Activated T-helper 17 cell treated with anti-CD3 and anti-CD28 coated beads, Interleukin-2, amount 50 U/mL, for 72 hours (primary cell): ENCODE results near the gene SPSB1. TPM values are rescaled to one million over a fixed set of nuclear protein-coding genes. Genes with fewer than 3 reads are reported as not detected.

ENCODE experiments used
- ATAC-seq: fragments of 150-1000 bp; cut with Tn5 transposase; replicated peaks from 2 replicates; pipeline ENCODE4 v1.10.0; 2021; ENCODE audit warnings: mild to moderate bottlenecking, moderate library complexity
- H3K27ac Mint-ChIP-seq: one replicate; pipeline ENCODE4 v1.8.0; 2022; ENCODE audit warnings: mixed read lengths
- H3K27me3 Mint-ChIP-seq: one replicate; pipeline ENCODE4 v1.8.0; 2022; ENCODE audit warnings: mixed read lengths
- H3K36me3 Mint-ChIP-seq: one replicate; pipeline ENCODE4 v1.8.0; 2022; ENCODE audit warnings: low read depth, mild to moderate bottlenecking, mixed read lengths
- H3K4me1 Mint-ChIP-seq: one replicate; pipeline ENCODE4 v1.8.0; 2022; ENCODE audit warnings: mixed read lengths
- H3K4me3 Mint-ChIP-seq: one replicate; pipeline ENCODE4 v1.8.0; 2022; ENCODE audit warnings: mild to moderate bottlenecking, mixed read lengths
- H3K9me3 Mint-ChIP-seq: one replicate; pipeline ENCODE4 v1.8.0; 2022; ENCODE audit warnings: mixed read lengths
- total RNA-seq, 2 donors: library from RNA; stranded (reverse); gene quantifications; one replicate each; pipeline ENCODE4 v1.2.3, GENCODE V29; 2022

SPSB1 gene
- total RNA-seq, 2 donors from 2014 or later = 8.1 to 14.4 TPM

DNA sequence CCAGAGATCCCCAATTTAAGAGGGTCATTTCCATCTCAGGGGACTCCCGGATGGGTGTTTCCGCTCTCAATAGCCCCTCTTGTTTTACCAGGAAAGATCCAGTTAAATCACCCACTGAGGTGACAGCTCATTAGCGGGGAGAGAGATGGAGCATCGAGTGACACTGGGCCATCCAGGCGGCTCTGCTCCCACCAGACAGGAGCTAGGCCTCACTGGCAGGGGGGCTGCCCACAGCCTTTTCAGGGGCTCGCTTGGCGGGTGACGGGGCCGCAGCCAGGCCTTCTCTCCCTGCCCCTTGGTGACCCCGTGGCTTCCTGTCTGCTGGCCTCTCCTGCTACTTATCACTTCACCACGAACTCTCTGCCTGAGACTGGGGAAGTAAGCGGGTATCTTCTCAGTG lies 26.7 kb upstream of the SPSB1 start:
- Mint-ChIP-seq H3K4me3 (no peak overlapping the region), H3K4me1 (peaks cover 2% of the 10 kb centered on the region), H3K27ac (no peak overlapping the region), H3K9me3 (no peaks in the 10 kb centered on the region), H3K36me3 (no peaks in the 10 kb centered on the region), H3K27me3 (no peaks in the 10 kb centered on the region)
- ATAC-seq = no peak

DNA sequence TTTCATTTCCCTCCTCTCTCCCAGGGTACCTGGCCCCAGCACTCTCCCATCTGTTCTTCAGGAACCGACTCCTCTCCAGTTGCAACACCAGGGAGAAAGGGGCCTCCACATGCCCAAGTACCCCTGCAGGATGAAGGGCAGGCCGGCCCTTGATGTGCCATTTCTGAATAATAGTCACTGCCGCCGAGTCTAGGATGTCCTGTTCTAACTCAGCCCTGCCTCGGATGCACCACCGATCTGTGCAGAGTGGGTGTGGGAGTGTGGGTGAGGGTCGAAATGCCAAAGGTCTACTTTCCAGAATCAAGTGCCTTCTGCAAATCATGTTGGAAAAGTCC lies 25.4 kb upstream of the SPSB1 start:
- H3K4me3 Mint-ChIP-seq = no peak overlapping the region
- H3K27ac Mint-ChIP-seq = no peak overlapping the region
- no peaks in the 10 kb centered on the region for H3K9me3 Mint-ChIP-seq
- H3K36me3 Mint-ChIP-seq = no peaks in the 10 kb centered on the region
- peak; percentile 17 for ATAC-seq
- H3K27me3 Mint-ChIP-seq = no peaks in the 10 kb centered on the region
- no peaks in the 10 kb centered on the region for H3K4me1 Mint-ChIP-seq

DNA sequence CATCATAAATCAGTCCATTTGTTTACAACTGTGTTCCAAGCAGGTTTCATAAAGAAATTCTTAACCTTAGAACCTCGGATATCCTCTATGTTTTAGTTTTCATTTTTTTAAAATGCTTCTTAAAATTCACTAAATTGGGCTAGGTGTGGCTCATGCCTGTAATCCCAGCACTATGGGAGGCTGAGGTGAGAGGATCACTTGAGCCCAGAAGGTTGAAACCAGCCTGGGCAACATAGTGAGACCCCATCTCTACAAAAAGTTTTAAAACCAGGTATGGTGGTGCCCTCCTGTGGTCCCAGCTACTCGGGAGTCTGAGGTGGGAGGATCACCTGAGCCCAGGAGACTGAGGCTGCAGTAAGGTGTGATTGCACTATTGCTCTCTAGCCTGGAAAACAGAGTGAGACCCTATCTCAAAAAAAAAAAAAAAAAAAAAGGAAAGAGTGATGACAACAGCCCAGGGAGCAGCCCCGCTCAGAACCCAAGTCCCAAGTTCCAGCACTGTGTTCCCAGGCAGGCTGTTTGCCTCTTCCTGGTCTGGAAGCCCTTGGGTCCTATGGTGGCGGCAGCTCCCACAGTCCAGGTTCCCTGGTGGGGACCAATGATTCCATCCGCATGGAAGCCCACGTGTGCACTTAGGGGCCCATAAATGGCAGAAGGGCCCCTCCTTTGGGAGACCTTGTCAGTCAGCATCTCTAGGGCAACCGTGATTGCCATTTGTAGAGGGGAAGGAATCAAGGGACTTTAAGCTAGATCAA lies 24.7 kb upstream of the SPSB1 start:
- Mint-ChIP-seq H3K4me1 (no peaks in the 10 kb centered on the region), H3K27me3 (no peaks in the 10 kb centered on the region), H3K9me3 (no peaks in the 10 kb centered on the region), H3K36me3 (no peaks in the 10 kb centered on the region), H3K27ac (no peak overlapping the region), H3K4me3 (no peak overlapping the region)
- no peak for ATAC-seq

- Mint-ChIP-seq H3K27me3 (no peaks in the 10 kb centered on the region), H3K4me1 (no peaks in the 10 kb centered on the region), H3K4me3 (no peak overlapping the region), H3K9me3 (no peaks in the 10 kb centered on the region), H3K27ac (no peak overlapping the region), H3K36me3 (no peaks in the 10 kb centered on the region)
- ATAC-seq = no peak
These were observed 23.6 kb upstream of the SPSB1 start for GRCh38 chr1:9269078-9269501.

DNA sequence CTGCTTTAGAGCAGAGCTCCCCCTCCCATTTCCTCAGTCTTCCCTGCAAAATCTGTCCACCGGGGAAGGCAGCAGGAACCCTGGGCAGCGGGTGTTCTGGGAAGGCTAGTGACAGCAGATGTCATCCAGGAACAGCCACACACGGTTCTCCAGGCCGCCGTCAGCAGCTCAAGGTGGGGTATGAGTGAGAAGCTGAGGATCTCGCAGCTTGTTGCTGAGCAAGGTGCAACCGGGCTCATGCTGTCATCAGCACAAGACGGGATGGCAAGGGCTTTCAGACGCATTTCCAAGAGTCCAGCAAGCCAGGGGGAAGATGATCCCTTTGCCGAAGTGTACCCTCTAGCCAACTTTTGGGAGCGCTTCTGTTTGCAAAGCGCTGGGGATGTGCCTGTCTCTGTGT lies 23.0 kb upstream of the SPSB1 start:
- H3K4me3 Mint-ChIP-seq = no peak overlapping the region
- no peaks in the 10 kb centered on the region for H3K27me3 Mint-ChIP-seq
- no peak overlapping the region for H3K27ac Mint-ChIP-seq
- no peak for ATAC-seq
- H3K9me3 Mint-ChIP-seq = no peaks in the 10 kb centered on the region
- H3K36me3 Mint-ChIP-seq = no peaks in the 10 kb centered on the region
- H3K4me1 Mint-ChIP-seq = no peaks in the 10 kb centered on the region

DNA sequence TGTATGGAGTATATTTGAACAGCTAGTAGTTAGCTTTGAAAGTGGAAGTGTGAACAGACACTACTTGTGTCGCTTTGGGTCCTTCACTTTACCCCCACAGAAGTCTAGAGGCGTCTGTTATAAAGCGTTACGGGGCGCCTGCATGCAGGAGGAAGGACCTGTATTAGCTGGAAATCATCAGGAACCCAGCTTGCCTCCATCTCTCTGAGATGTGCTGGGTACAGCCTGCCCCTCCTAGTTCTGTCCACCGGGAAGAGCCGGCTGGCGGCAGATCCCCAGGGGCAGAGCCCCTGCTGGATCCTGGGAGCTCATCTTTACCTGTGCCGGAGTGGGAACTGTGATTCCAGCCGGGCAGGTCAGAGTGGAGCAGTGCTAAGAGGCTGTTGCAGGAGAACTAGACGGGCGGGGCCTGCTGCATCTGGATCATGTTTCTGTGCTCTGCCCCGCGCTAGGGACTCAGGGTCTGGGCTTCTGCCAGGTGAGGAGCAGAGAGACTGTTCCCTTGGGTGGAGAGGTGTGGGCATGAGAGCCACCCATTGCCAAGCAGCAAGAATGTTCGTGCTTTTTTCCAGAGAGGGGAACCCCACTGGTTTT lies 22.3 kb upstream of the SPSB1 start:
- Mint-ChIP-seq H3K27me3 (no peaks in the 10 kb centered on the region), H3K4me3 (no peak overlapping the region), H3K27ac (no peak overlapping the region), H3K4me1 (peaks cover 5% of the 10 kb centered on the region), H3K9me3 (no peaks in the 10 kb centered on the region), H3K36me3 (no peaks in the 10 kb centered on the region)
- no peak for ATAC-seq

- Mint-ChIP-seq H3K4me3 (no peak overlapping the region), H3K4me1 (peaks cover 11% of the 10 kb centered on the region), H3K27ac (peak overlapping the region; percentile 65), H3K36me3 (no peaks in the 10 kb centered on the region), H3K9me3 (no peaks in the 10 kb centered on the region), H3K27me3 (no peaks in the 10 kb centered on the region)
- ATAC-seq = no peak
These were observed 21.4 kb upstream of the SPSB1 start for GRCh38 chr1:9271283-9271682.

DNA sequence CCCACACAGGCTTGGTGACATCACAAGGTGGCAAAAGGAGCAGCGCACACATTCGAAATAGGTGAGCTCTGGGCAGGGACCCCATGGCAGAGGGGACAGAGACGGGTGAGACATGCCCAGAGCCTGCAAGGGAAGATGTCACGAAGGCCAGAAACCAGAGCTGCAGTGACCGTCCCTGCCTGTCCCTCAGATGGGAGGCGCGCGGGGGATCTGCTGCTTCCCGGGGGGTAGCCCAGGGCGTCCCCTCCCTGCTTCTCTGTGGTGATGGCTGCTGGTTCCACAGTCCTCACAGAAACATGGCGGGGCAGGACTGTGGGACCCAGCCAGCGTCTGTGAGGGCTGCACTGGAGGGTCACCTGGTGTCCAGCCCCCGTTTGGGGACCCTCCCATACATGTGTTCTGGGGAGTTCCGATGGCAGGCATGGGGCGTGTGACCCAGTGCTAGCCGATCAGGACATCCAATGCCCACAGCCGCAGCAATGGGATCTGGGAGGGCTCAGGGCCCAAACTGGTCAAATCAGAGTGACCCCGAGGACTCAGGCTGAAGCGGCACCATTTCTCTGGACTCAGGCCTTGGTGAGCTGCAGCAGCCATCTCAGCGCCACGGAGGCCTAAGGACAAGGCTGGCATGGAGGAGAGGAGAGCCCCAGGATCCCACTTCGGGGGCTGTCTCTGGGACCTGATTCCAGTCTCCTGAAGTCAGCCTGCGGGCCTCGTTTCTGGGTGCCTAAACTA lies 20.7 kb upstream of the SPSB1 start:
- Mint-ChIP-seq H3K4me1 (peaks cover 11% of the 10 kb centered on the region), H3K9me3 (no peaks in the 10 kb centered on the region), H3K4me3 (no peak overlapping the region), H3K27me3 (no peaks in the 10 kb centered on the region), H3K36me3 (no peaks in the 10 kb centered on the region), H3K27ac (peak overlapping the region; percentile 65)
- no peak for ATAC-seq

DNA sequence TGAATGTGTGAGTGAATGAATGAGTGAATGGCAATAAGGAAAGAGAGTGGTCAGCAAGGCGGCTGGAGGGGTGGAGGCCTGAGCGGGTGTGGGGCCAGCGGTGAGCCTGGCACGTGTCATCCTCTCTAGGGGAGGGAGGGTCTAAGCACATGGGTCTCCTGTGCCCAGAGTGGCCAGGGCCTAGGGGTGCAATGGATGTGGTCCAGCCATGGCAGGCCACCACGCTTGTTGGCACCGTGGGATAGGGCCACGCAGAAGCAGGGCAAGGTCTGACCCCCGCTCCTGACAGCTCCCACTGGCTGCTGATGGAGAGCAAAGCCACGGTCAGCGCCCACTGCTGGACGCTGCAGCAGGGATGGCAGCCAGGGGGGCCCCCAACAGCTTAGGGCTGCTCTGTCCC lies 19.5 kb upstream of the SPSB1 start:
- no peaks in the 10 kb centered on the region for H3K27me3 Mint-ChIP-seq
- no peaks in the 10 kb centered on the region for H3K36me3 Mint-ChIP-seq
- no peaks in the 10 kb centered on the region for H3K9me3 Mint-ChIP-seq
- peaks cover 11% of the 10 kb centered on the region for H3K4me1 Mint-ChIP-seq
- no peak for ATAC-seq
- no peak overlapping the region for H3K27ac Mint-ChIP-seq
- H3K4me3 Mint-ChIP-seq = no peak overlapping the region

- Mint-ChIP-seq H3K9me3 (no peaks in the 10 kb centered on the region), H3K4me3 (peak overlapping the region; percentile 34), H3K36me3 (no peaks in the 10 kb centered on the region), H3K27ac (peak overlapping the region; percentile 28), H3K27me3 (no peaks in the 10 kb centered on the region), H3K4me1 (peaks cover 20% of the 10 kb centered on the region)
- no peak for ATAC-seq
These were observed 17.5 kb upstream of the SPSB1 start for GRCh38 chr1:9275161-9275560.

DNA sequence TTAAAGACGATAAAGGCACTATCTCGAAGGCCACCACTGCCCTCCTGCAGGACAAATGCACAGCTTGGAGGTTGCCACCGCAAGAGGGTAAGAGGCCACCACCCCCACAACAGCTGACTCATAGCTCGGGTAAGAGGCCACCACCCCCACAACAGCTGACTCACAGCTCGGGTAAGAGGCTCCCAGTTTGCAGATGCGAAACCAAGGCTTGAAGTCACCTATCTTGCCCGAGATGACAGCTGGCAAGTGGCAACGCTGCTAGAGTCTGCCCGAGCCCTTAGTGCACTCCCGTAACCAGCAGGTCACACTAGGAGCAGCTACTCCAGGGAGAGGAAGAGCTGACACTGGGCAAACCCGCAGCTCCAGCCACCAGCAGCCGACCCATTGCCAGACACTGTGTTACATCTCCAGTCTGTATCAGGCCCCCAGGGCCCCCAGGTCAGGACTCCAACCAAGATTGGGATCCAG lies 17.1 kb upstream of the SPSB1 start:
- Mint-ChIP-seq H3K4me3 (peak overlapping the region; percentile 34), H3K27ac (peak overlapping the region; percentile 28), H3K9me3 (no peaks in the 10 kb centered on the region), H3K4me1 (peaks cover 24% of the 10 kb centered on the region), H3K27me3 (no peaks in the 10 kb centered on the region), H3K36me3 (no peaks in the 10 kb centered on the region)
- ATAC-seq = peak; percentile 91

DNA sequence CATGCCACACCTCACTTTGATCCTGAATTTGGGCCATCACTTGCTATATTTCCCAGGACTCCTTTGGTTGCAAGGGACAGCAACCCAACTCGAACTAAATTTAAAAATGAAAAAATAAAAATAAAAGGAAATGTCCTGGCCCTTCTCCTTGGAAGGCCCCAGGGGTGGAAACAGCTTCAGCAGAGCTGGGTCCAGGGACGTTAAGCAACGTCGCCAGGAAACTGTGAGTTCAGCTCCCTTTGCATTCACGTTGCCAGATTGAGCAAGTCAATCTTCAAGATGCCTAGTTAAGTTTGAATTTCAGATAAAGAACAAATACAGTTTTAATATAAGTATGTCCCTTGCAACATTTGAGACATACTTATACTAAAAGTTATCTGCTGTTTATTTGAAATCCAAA lies 14.6 kb upstream of the SPSB1 start:
- no peaks in the 10 kb centered on the region for H3K27me3 Mint-ChIP-seq
- H3K36me3 Mint-ChIP-seq = no peaks in the 10 kb centered on the region
- H3K27ac Mint-ChIP-seq = no peak overlapping the region
- no peak for ATAC-seq
- H3K4me3 Mint-ChIP-seq = no peak overlapping the region
- no peaks in the 10 kb centered on the region for H3K9me3 Mint-ChIP-seq
- H3K4me1 Mint-ChIP-seq = peaks cover 29% of the 10 kb centered on the region

- Mint-ChIP-seq H3K4me3 (peak overlapping the region; percentile 61), H3K4me1 (peaks cover 30% of the 10 kb centered on the region), H3K36me3 (no peaks in the 10 kb centered on the region), H3K9me3 (no peaks in the 10 kb centered on the region), H3K27me3 (no peaks in the 10 kb centered on the region), H3K27ac (no peak overlapping the region)
- ATAC-seq = no peak
These were observed 14.0 kb upstream of the SPSB1 start for GRCh38 chr1:9278585-9279153.

DNA sequence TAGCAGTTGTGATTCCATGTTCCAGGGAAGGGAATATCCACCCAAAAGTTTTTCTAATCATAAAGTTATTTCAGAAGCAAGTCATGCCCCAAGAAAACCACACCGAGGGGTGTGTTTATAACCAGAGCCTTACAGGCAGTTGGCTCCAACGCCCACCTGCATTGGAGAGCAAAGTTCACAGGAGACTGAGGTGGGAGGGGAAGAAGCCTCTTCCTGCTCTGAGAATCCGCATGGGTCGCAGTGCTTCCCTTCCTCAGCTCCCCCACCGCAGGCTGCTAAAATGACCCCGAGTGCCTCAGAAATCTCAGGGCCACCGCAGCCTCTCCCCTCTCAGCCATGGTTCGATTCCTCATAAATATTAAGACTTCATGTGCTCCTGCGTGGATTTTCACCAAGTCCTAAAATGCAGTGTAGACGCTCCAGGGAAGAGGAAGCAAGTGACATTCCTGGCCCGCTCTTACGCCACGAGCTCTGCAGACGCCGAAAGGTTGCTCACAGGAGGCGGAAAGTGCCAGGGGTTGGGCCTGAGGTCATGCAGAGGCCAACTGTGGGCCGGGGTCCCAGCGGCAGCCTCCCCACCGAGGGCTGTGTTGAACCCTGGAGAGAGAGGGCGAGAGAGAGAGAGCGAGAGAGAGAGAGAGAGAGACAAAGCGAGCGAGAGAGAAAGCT lies 13.4 kb upstream of the SPSB1 start:
- Mint-ChIP-seq H3K4me3 (peak overlapping the region; percentile 61), H3K9me3 (no peaks in the 10 kb centered on the region), H3K27ac (peak overlapping the region; percentile 82), H3K27me3 (no peaks in the 10 kb centered on the region), H3K36me3 (no peaks in the 10 kb centered on the region), H3K4me1 (peaks cover 37% of the 10 kb centered on the region)
- no peak for ATAC-seq
